NCI-H128 (cell line): ENCODE results near the gene EXOC4.
"Not testable (repeated sequence)": the region's sequence is repeated elsewhere in the genome, so short reads cannot be mapped to it uniquely, and the experiment has no call there.

Source experiments
- DNase-seq: peaks from one replicate; lab custom pipeline; 2025; ENCODE audit not compliant: unreplicated experiment; lab: John Stamatoyannopoulos, UW

EXOC4 gene

DNA sequence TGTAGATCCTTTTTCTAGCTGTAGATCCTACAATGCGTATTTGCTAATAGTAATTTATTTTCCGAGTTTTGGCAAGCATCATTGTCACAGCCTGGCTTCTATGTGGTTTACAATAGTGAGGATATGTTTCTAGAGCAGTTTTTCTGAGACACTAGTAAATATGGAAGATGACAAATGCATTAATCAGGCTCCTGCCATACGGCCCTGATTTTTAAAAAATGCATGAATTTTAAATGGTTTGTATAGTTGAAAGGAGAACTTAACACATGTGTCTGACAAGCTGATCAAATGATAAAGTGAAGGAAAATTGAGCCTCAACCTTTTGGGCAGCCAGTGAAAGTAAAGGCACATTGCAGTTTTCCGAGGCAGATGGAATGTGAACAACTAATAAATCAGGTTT lies 354.1 kb downstream of the EXOC4 start:
- DNase-seq: no peak

DNA sequence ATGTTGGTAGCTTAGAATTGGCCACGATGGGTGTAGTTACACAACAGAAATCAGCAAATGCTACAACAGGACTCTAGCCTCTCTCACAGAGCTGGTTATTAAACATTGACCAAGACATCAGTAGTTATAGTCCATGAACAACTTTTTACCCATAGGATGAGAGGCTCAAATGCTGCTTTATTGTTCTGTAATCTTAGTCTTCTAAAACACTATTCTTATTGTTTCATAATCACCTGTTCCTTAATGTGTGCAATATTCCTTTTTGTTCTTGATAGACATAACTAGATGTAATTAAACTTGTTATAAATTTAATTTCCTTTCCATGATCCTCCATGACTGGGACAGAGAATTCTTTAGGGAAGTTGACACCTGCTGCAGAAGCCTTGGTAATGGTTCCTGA lies 356.9 kb downstream of the EXOC4 start:
- no peak for DNase-seq

GRCh38 chr7:133611955-133612354 lies 359.1 kb downstream of the EXOC4 start:
- DNase-seq: no peak

DNA sequence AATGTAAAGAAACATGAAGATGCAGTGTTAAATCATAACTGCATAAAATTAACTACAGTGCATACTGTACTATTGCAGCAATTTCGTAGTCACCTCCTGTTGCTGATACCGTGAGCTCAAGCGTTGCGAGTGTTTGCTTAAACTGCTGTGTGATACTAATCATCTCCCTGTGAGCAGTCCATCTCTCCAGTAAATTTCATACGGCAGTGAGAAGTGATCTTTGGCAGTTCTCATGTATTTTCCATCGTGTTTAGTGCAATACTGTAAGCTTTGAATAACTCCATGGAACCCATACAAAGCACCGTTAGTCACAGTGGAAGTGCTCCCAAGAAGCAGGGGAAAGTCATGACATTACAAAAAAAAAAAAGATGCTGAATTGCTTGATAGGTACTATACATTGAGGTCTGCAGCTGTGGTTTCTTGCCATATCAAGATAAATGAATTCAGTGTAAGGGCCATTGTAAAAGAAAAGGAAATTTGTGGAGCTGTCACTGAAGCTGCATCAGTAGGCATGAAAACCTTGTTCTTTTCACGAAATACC lies 360.4 kb downstream of the EXOC4 start:
- DNase-seq: no peak

- no peak for DNase-seq
Observed at GRCh38 chr7:133614251-133614650, 361.4 kb downstream of the EXOC4 start.

DNA sequence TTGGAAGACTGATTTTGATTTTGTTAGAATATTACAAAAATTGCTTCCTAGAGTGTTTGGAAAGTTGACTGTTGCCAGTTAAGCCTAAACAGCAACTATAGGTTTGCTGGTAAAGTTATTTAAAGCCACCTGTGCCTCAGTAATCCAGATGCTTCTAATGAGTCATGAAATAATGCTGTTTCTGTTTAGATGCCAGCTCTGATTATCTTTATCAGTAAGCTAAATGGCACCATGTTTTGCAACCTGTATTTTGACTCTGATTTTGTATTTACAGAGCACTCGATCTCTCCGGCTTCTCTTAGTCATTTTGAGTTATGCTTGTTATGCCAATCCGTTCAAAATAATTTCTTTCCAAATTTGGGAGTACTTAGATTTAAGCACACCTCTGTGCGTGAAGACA lies 366.1 kb downstream of the EXOC4 start:
- DNase-seq: no peak

DNA sequence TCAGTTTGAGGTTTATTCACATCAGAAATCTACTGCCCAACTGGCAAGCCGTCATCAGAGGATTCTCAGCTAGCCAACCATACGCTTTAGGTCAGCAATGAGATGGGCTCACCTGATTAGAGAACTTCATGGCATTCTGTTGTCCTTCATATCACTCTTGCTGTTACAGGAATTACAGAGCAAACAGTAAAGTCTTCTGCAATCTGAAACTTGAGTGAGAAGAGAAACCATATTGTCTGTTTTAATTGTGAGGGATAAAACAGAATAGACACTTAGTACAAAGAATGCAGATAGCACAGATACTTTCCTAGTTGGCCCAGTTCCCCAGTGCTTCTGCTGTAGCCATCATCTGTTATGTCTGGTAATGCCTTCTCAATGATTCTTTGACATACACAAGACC lies 366.6 kb downstream of the EXOC4 start:
- no peak for DNase-seq

DNA sequence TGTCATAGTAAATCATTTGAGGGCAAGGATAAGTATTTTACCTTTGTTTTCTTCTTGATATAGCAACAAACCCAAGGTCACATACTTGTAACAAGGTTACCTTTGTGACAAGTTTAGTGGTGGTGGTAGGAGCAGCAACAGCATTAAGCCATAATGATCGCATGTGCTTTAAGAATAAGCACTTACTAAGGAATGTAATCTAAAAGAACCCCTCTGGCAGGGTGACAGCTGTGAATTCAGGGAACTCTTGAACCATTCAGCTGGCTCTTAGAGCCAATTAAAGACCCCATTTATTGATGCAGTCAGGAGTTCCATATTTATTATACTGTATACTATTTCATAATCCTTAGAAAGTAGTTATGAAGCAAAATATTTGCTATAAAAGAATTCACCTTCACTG lies 370.8 kb downstream of the EXOC4 start:
- no peak for DNase-seq

DNA sequence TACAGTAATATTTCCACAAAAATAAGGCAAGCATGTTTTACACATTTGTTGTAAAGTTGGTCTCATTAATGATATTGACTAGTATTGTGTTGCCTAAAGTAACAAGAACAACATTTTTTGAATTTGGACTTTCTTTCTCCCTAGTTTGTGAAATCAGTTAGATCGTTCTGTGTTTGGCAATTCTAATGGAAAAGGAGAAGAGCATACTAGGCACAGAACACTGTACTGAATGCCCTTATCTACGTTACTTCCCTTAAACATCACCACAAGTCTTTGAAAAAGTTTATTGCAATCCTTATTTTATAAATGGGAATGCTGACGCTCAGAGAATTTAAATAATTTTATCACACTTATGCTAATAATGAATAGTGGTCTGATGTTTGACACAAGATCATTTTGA lies 372.2 kb downstream of the EXOC4 start:
- no peak for DNase-seq

GRCh38 chr7:133629701-133630100 lies 376.8 kb downstream of the EXOC4 start:
- no peak for DNase-seq

DNA sequence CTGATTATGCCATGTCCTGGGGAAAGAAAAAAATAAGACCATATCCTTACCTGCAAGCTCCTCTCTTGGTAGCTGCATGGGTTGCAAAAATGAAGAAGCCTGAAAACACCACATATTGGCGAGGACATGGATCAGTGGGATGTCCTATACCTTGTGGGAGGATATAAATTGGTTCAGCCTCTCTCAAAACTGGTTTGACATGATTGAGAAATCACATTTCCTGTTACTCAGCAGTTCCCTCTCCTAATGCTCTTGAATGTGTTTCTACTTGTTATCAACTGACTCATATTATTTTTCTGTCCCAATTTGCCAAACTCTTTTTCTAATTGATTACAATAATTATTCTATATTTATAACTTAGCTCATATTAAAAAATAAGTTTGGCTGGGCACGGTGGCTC lies 380.2 kb downstream of the EXOC4 start:
- no peak for DNase-seq

DNA sequence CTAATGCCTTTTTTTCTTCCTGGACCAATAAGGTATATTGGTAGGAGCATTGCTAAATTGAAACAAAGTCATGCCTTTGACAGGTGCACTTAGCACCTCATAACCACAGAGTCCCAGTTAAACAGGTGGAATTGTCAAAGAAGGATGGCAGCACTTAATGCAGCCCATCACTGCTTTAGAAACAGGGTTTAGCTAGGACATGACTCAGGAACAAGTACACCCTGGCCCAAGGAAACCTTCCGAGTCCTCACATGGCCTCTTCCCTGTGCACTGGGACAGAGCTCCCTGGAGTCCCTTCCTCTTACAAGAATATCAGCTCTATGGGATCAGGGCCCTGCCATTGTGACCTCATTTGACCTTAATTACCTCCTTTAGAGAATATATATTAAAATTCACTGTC lies 382.7 kb downstream of the EXOC4 start:
- DNase-seq: no peak

DNA sequence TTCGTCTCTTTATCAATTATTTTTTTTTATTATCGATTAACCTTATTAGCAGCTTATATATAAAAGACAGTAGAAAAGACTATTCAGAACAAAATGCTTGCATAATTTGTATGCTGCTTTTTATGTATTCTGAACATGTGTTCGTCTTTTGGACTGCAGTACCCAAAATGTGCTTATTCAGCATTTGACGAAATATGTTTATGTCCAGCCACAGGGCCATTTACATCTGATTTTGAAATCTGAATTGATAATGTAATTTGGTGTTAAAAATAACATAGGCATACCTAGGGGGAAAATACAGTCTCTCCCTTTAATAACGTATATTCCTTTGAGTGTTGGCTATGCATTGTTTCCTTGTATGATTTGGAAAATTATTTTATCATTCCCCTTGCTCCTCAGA lies 386.0 kb downstream of the EXOC4 start:
- no peak for DNase-seq

DNA sequence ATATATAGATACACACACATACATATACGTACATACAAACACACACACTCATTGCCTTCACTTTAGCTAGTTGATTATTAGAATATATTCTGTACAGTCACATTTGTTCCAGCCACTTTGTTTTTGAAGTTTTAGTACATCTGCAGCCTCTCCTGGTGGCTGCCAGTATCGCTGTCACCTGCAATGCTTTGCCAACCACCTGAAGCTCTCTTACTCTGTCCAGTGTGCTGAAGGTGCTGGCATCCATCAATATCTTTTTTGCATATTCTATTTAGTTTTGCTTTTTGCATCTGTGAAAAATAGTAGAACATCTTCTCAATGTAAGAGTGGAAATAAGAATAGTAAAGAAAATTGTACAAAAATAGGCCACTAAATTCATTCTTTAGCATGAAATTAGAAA lies 388.6 kb downstream of the EXOC4 start:
- no peak for DNase-seq

- DNase-seq: no peak
Observed at GRCh38 chr7:133642907-133643306, 390.0 kb downstream of the EXOC4 start.

GRCh38 chr7:133643652-133644051 lies 390.8 kb downstream of the EXOC4 start:
- not testable (repeated sequence) for DNase-seq

GRCh38 chr7:133645884-133646391 lies 393.1 kb downstream of the EXOC4 start:
- no peak for DNase-seq

GRCh38 chr7:133646472-133647315 lies 393.8 kb downstream of the EXOC4 start:
- no peak for DNase-seq

GRCh38 chr7:133649593-133649992 lies 396.7 kb downstream of the EXOC4 start:
- no peak for DNase-seq

GRCh38 chr7:133650069-133650468 lies 397.2 kb downstream of the EXOC4 start:
- DNase-seq: no peak

DNA sequence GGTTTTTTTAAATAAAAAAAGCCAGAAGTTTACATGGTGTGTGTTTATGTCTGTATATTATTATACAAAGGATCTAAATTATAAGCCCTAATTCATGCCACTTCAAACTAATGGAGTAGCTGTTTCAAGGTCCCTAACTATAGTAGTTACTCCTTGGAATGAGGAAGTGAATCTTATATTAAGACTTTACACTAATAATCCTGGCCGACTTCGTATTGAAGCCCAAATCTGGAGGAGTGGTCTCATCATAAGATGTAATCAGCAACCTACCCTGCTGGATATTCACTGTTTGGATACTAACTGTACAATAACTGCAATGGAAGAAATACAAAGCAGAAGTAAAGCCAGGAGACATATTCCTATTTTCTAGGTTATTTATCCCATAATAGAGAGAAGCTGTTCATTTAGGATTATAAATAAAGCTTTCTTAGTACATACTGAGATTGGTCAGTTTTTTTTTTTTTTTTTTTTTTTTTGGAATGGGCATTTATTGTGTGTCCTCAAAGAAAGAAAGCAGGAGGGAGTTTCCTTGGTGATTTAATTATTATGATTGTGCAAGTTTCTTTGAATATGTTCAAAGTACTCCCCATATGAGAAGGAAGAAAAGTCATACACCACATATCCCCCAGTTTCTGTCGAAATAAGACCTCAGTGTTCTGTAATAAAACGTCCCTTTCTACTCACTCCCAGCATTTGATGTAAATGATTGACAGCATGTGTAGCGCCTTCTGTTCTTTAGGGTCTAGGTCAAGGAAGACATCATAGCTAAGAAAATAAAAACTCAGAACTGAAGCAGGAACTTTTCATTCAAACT lies 397.8 kb downstream of the EXOC4 start:
- no peak for DNase-seq

DNA sequence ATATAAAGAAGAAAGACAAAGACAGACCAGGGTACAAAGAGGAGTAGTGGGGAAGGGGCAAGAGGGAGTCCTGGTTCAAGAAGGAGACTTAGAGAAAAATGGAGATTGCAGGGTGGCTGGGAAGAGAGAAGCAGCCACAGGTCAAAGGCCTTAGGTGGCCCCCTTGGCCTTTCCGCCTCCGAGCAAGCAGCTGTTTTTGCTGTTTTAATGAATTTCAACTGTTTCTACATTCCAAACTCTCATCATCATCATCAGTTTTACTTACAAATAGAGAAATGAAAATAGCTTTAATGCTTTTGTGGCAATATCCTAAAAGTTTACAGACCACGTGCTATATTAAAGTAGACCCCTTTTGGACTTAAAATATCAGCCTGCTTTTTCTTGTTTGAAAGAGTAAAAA lies 399.7 kb downstream of the EXOC4 start:
- no peak for DNase-seq
